ENCODE measurements around the gene WIPF1. TPM values are rescaled to one million over a fixed set of nuclear protein-coding genes. Genes with fewer than 3 reads are reported as not detected.

Gene WIPF1
- polyA plus RNA-seq, 1 of the 3 experiments (the other 2 are of a cell fraction), result 56.7 TPM

DNA sequence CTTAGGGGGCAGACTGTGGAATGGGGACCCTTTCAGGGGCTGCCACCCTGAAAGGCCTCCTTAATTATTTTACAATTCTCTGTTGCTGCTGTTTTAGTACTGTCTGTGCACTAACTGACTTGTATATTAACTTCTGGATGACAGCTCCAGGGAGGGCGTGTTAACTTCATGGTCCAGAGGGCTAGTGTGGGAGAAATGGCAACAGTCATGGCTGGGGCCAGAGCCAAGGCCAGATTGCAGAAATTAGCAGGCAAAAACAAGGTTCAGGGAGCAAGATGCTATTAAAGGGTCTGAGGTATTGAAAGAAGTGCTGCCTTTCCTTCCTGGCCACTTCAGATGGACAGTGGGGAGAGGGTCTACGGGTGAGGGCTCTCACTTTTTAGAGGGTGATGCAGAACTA, 9.1 kb downstream of the WIPF1 start:
- WGBS (ENCODE audit: low lambda C conversion rate), result 96% methylated on average over 2 of the region's 2 CpGs
- Histone ChIP-seq H4K20me1 (ENCODE audit: insufficient read depth) (no peaks in the 10 kb centered on the region), H2AFZ (ENCODE audit: low read depth) (no peak overlapping the region), H3K27ac (ENCODE audit: low read depth in 2 of 2, low read length in 1 of 2) (peak overlapping the region in 1 of 2 experiments; percentile 97; a peak in 2 of 4 replicates), H3K9ac (no peak overlapping the region), H3K27me3 (ENCODE audit: insufficient read depth) (no peaks in the 10 kb centered on the region), H3K9me2 (no peaks in the 10 kb centered on the region), H3F3A (replicated peaks; ENCODE audit: insufficient read depth) (peaks cover 12% of the 10 kb centered on the region), H3K4me1 (ENCODE audit: control insufficient read depth in 1 of 2, insufficient read depth in 2 of 2, low read depth in 1 of 2, low read length in 1 of 2) (peaks cover 19 to 63% of the 10 kb centered on the region in 2 experiments), H3K9me3 (no peaks in the 10 kb centered on the region), H3K79me2 (ENCODE audit: insufficient read depth) (peaks cover 37% of the 10 kb centered on the region), H3K4me2 (no peak overlapping the region), H3K4me3 (ENCODE audit: low read depth in 2 of 2, low read length in 1 of 2) (no peak overlapping the region), H3K36me3 (replicated peaks in 1 of 2; ENCODE audit: control insufficient read depth in 1 of 2, insufficient read depth in 2 of 2, low read length in 1 of 2) (peaks cover 3 to 17% of the 10 kb centered on the region in 2 experiments)
- TF ChIP-seq MXI1 (IDR thresholded peaks at IDR 0.05; ENCODE audit: low read depth, low read length) (no peak), RFX5 (IDR thresholded peaks at IDR 0.05; ENCODE audit: low read length) (no peak), GATA2 (CRISPR knock-in tag; IDR thresholded peaks at IDR 0.05) (no peak), FOXM1 (IDR thresholded peaks at IDR 0.05; ENCODE audit: low read depth) (no peak), RAD21 (IDR thresholded peaks at IDR 0.05; ENCODE audit: low read length) (no peak)
- DNase-seq, result no peak
- CTCF ChIA-PET, result interaction anchor here (1.1 to 3.8 kb wide), 6 partner anchors 10 to 133 kb away, joined by 3 to 24 read pairs (median 4); partner anchors contain the start of gene WIPF1
- POLR2A ChIA-PET, result no interaction called here

DNA sequence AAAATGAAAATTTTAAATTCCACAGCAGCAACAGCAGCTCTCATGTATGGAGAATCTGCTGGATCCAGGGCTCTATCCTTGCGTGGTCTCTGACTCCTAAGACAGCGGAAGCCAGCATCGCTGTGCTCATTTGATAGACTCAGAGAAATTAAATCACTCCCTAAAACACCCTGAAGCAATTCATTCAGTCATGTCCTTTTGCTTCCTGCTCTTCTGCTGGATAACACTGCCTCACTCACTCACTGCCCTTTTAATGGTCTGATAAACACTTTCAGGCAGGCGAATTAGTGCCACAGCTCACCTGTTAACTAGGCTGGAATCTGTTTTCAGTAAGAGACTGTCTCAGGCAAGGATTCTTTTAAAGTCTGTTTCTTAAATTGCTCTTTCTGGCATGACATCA, 10.0 kb downstream of the WIPF1 start:
- peak overlapping the region in 1 of 2 experiments; percentile 97; a peak in 2 of 4 replicates for H3K27ac ChIP-seq (ENCODE audit: low read depth in 2 of 2, low read length in 1 of 2)
- peaks cover 14 to 59% of the 10 kb centered on the region in 2 experiments for H3K4me1 ChIP-seq (ENCODE audit: control insufficient read depth in 1 of 2, insufficient read depth in 2 of 2, low read depth in 1 of 2, low read length in 1 of 2)
- no peaks in the 10 kb centered on the region for H4K20me1 ChIP-seq (ENCODE audit: insufficient read depth)
- no peaks in the 10 kb centered on the region for H3K27me3 ChIP-seq (ENCODE audit: insufficient read depth)
- H3K9me2 ChIP-seq, result no peaks in the 10 kb centered on the region
- no peaks in the 10 kb centered on the region for H3K9me3 ChIP-seq
- TF ChIP-seq GABPA (IDR thresholded peaks at IDR 0.05; ENCODE audit: low read depth) (no peak), EP300 (IDR thresholded peaks at IDR 0.05; ENCODE audit: borderline replicate concordance in 1 of 2, low read depth in 1 of 2, low read length in 1 of 2) (peak in 1 of 2 experiments; percentile 85; a peak in 2 of 4 replicates), NFIC (IDR thresholded peaks at IDR 0.05; ENCODE audit: borderline replicate concordance) (no peak), GATA2 (CRISPR knock-in tag; IDR thresholded peaks at IDR 0.05) (peak; percentile 86), CHD2 (IDR thresholded peaks at IDR 0.05; ENCODE audit: low read length, partially characterized antibody) (peak; percentile 73), TCF12 (IDR thresholded peaks at IDR 0.05) (peak; percentile 15; the same call in 1 of the 2 replicates), RAD21 (IDR thresholded peaks at IDR 0.05; ENCODE audit: low read length) (peak; percentile 3; the same call in 1 of the 2 replicates), RCOR1 (IDR thresholded peaks at IDR 0.05; ENCODE audit: low read length) (peak; percentile 87), FOXJ3 (CRISPR knock-in tag; IDR thresholded peaks at IDR 0.05) (peak; percentile 97)
- TF ChIP-seq, protein P1, sequence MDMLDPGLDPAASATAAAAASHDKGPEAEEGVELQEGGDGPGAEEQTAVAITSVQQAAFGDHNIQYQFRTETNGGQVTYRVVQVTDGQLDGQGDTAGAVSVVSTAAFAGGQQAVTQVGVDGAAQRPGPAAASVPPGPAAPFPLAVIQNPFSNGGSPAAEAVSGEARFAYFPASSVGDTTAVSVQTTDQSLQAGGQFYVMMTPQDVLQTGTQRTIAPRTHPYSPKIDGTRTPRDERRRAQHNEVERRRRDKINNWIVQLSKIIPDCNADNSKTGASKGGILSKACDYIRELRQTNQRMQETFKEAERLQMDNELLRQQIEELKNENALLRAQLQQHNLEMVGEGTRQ (IDR thresholded peaks at IDR 0.05; ENCODE audit: borderline replicate concordance, low read depth, low read length), result no peak
- peaks cover 28% of the 10 kb centered on the region for H3K79me2 ChIP-seq (ENCODE audit: insufficient read depth)
- no peak overlapping the region for H3K4me3 ChIP-seq (ENCODE audit: low read depth in 2 of 2, low read length in 1 of 2)
- H3K36me3 ChIP-seq (replicated peaks in 1 of 2; ENCODE audit: control insufficient read depth in 1 of 2, insufficient read depth in 2 of 2, low read length in 1 of 2), result peaks cover 11 to 24% of the 10 kb centered on the region in 2 experiments
- DNase-seq, result peak; percentile 66
- WGBS (ENCODE audit: low lambda C conversion rate), result 61% methylated on average over 4 of the region's 4 CpGs
- no peak overlapping the region for H3K4me2 ChIP-seq
- H2AFZ ChIP-seq (ENCODE audit: low read depth), result no peak overlapping the region
- ChIA-PET POLR2A (interaction anchor here (0.6 to 1.4 kb wide), 3 partner anchors 50 to 96 kb away, joined by 3 to 5 read pairs (median 4); no protein-coding TSS in a partner anchor), CTCF (interaction anchor here (0.9 to 3.8 kb wide), 11 partner anchors 10 to 664 kb away, joined by 3 to 24 read pairs (median 3); partner anchors contain the start of gene WIPF1)
- H3K9ac ChIP-seq, result no peak overlapping the region
- peaks cover 12% of the 10 kb centered on the region for H3F3A ChIP-seq (replicated peaks; ENCODE audit: insufficient read depth)
